AG10803 (cell line): ENCODE results near the gene RSPH9.
"Not testable (repeated sequence)": the region's sequence is repeated elsewhere in the genome, so short reads cannot be mapped to it uniquely, and the experiment has no call there.

Experiments used
- DNase-seq: peaks from one replicate; pipeline ENCODE4 v3.0.0; 2010; ENCODE audit warnings: low read depth
- H3K4me3 ChIP-seq: 2 replicates; pipeline ENCODE4 v1.5.1; 2011; ENCODE audit warnings: mild to moderate bottlenecking, low read length, control low read depth
- TF ChIP-seq, protein P1 (sequence below): conservative IDR thresholded peaks from 2 replicates; pipeline ENCODE4 v1.5.1; 2011; ENCODE audit warnings: mild to moderate bottlenecking, low read length, control low read depth, inconsistent platforms

Gene RSPH9

DNA sequence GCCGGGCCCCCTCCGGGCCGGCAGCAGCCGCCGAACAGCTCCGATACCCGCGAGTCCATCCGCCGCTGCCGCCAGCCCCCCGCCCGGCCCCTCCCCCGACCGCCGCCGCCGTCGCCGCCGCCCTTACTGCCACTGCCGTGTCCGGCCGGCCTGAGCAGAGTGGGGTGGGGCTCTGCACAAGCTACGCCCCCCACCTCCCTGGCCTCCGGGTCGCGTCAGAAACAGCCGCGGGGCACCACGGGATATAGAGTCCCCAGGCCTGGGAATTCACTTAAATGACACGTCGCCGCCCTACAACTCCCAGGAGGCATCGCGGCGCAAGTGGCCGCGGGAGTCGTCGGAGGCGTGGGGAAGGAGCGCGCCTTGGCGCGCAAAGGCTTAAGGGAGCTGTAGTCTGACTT lies 15.7 kb upstream of the RSPH9 start, which contains the start of gene GTPBP2:
TSS of gene GTPBP2 (minus strand) at position 161 of the 401 bp plus-strand sequence. CDS start at position 59, 102 bp downstream.
- TF ChIP-seq, protein P1, sequence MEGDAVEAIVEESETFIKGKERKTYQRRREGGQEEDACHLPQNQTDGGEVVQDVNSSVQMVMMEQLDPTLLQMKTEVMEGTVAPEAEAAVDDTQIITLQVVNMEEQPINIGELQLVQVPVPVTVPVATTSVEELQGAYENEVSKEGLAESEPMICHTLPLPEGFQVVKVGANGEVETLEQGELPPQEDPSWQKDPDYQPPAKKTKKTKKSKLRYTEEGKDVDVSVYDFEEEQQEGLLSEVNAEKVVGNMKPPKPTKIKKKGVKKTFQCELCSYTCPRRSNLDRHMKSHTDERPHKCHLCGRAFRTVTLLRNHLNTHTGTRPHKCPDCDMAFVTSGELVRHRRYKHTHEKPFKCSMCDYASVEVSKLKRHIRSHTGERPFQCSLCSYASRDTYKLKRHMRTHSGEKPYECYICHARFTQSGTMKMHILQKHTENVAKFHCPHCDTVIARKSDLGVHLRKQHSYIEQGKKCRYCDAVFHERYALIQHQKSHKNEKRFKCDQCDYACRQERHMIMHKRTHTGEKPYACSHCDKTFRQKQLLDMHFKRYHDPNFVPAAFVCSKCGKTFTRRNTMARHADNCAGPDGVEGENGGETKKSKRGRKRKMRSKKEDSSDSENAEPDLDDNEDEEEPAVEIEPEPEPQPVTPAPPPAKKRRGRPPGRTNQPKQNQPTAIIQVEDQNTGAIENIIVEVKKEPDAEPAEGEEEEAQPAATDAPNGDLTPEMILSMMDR, result no peak
- DNase-seq, result peak; percentile 99
- H3K4me3 ChIP-seq, result peak within 1 kb of the TSS; percentile 97

DNA sequence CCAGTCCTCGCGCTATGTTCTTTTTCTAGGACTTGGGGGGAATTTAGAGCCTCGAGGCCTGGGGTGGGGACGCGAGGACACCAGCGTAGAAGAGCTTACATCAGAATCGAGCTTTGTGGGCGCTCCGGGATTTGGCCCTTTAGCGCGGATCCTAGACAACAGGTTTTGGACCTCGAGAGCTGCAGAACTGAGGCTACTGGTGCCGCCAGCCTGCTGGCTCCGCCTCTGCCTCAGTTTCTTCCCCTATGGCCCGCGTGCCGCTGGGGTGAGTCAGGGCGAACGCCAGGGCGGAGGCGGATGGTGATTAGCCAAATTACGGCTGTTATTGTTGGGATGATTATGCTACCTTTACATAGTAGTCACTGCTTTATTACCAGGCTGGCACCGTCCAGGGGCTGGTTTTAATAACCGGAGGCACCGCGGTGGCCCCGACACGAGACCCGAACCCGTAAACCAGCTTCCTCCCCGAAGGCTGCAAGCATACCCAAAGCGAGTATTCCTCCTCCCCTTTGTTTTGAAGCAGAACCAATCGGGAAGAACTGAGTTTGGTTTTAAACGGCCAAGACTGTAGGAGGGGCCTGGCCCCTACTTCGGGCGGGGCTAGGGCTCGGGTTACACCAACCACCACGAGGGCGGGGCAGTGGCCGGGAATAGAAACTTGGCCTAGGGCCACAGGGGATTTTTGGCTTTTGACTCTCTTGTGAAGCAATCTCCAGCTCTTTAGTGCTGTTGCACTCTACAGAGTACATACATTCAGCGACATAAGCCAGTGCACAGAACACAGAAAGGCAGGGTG lies 15.1 kb upstream of the RSPH9 start:
- peak overlapping the region; percentile 97 for H3K4me3 ChIP-seq
- peak; percentile 98 for DNase-seq
- TF ChIP-seq, protein P1, result 0 out of 2 replicates have a peak, but pooled peaks have one; percentile 11

DNA sequence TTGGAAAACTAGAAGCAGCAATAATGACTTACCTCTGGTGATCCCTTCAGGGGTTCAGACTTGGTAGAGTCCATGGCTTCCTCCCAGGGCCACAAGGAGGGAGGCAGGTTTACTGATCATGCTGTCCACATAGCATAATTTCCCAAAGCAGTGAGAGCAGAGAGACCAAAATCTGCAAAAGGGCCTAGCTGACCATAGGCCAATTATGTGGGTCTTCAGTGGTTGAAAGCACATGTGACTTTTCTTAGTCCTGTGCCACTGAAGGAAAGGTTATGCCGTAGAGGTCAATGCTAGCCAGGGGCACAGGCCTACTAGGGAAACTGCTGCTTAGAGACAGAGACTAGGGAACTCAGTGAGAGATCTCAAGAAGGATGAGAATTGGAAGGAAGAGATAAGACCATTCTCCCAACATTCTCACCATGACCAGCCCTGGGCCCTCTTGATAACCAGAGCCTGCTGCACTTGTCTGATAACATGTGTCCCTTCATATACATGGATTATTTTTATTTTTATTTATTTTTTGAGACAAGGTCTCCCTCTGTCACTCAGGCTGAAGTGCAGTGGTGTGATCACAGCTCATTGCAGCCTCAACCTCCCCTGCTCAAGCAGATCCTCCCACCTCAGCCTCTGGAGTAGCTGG lies 13.7 kb upstream of the RSPH9 start:
- no peak overlapping the region for H3K4me3 ChIP-seq
- DNase-seq, result no peak
- TF ChIP-seq, protein P1, result no peak

DNA sequence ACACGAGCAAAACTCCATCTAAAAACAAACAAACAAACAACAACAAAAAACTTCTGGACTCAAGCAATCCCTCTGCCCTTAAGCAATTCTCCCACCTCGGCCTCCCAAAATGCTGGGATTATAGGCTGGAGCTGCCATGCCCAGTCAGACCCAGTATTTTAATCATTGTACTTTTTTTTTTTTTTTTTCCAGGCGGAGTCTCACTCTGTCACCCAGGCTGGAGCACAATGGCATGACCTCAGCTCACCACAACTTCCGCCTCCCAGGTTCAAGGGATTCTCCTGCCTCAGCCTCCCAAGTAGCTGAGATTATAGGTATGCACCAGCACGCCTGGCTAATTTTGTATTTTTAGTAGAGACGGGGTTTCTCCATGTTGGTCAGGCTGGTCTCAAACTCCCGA lies 11.8 kb upstream of the RSPH9 start:
- DNase-seq, H3K4me3 ChIP-seq: not testable (repeated sequence)

DNA sequence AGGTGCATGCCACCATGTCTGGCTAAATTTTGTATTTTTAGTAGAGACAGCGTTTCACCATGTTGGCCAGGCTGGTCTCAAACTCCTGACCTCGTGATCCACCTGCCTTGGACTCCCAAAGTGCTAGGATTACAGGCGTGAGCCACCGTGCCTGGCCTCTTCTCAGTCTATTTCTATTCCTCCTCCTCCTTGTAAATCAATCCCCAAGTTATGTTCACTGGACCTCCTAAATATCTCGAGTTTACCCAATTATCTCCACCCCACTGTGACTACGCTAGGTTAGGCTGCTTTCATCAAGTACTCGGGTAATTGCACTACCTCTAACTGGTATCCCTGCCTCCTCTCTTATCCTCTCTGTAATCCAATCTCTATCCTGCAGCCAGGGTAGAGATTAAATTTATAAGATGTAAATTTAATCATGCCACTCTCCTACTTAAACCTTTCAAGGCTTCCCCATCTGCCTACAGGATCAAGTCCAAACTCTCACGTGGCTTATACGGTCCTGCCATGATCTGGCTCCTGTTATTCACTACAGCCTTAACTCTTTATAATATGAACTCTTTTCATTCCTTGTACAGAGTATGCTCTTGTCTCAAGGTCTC lies 10.0 kb upstream of the RSPH9 start:
- no peak overlapping the region for H3K4me3 ChIP-seq
- DNase-seq, result no peak

DNA sequence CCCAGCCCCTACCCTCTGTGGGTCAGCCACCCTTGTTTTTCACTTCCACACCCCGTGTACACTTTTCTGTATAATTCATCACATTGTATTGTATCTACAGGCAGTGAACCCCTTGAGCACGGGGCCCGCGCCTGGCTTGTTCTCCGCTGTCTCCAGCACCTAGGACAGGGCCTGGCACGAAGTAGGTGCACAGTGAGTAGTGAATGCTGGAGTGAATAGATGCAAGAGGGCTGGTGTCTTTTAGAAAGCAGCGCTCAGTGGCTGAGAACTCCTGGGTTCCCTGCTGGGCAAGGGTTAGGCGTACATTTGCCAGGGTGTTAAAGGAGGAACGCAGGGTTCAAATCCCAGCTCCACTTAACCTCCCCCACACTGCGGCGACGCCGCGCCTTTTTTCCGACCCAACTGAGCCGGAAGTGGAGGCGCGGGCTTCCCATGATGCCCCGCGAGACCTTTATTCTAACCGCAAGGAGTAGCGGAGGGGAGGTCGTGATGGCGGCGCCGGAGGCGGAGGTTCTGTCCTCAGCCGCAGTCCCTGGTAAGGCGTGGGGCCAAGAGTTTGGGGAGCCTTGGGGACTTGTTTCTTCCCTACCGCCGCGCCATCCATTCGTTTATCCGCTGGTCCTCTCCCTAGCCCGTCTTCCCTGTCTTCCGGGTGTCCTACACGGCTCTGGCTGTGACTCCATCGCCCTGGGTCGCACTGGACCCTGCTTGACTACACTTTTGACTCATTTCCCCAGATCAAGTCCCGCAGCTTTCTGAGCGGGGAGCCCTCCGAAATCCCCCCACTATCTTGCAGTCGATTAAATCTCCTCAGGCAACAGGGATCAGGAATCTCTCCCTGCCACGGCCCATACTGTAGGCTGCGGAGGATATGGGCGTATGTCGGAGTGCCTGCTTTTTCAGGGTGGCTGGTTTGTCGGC lies 9.2 kb upstream of the RSPH9 start, which contains the start of gene MAD2L1BP:
TSS of gene MAD2L1BP (plus strand) at position 454 of the 921 bp plus-strand sequence. CDS start at position 490, 36 bp downstream.
- peak; percentile 64 for DNase-seq
- TF ChIP-seq, protein P1, result no peak
- H3K4me3 ChIP-seq, result peak within 1 kb of the TSS; percentile 98

More for the DNA sequence above, 10.0 kb upstream of the RSPH9 start:
- TF ChIP-seq, protein P1, result no peak
